Lung (tissue), 13 donors: ENCODE results near the gene SNIP1. TPM values are rescaled to one million over a fixed set of nuclear protein-coding genes. Genes with fewer than 3 reads are reported as not detected.

Experiments used
- ATAC-seq: fragments of 200-7000 bp; cut with Tn5 transposase; one replicate; pipeline ENCODE4 v1.9.1; 2020; ENCODE audit warnings: moderate number of reproducible peaks; ENCODE audit not compliant: insufficient read depth, low FRiP score
- DNase-seq, 3 donors: peaks; one replicate each; pipeline ENCODE4 v3.0.0-alpha.2; 2013 to 2017
- H3K27ac ChIP-seq, 2 donors: one replicate each; pipeline ENCODE4 v1.5.1; 2013; ENCODE audit warnings: mild to moderate bottlenecking in 2 of 2, moderate library complexity in 2 of 2, control low read depth in 1 of 2, inconsistent platforms in 1 of 2, low read depth in 1 of 2, low read length in 1 of 2
- H3K27me3 ChIP-seq, 3 donors: one replicate each; pipeline ENCODE4 v1.5.1; 2013; ENCODE audit warnings: low read length in 2 of 3; ENCODE audit not compliant: control insufficient read depth in 3 of 3, insufficient read depth in 3 of 3
- H3K36me3 ChIP-seq, 4 donors: one replicate each; pipeline ENCODE4 v1.5.1; 2013; ENCODE audit warnings: low read length in 4 of 4, mild to moderate bottlenecking in 1 of 4, moderate library complexity in 1 of 4; ENCODE audit not compliant: control insufficient read depth in 4 of 4, insufficient read depth in 4 of 4
- H3K4me1 ChIP-seq, 5 donors: one replicate each; pipeline ENCODE4 v1.5.1; 2013; ENCODE audit warnings: low read length in 5 of 5, mild to moderate bottlenecking in 2 of 5, moderate library complexity in 1 of 5; ENCODE audit not compliant: control insufficient read depth in 5 of 5, insufficient read depth in 5 of 5
- H3K4me3 ChIP-seq: one replicate; pipeline ENCODE4 v1.5.1; 2013; ENCODE audit warnings: mild to moderate bottlenecking, control low read depth, moderate library complexity
- H3K9ac ChIP-seq, 2 donors: one replicate each; pipeline ENCODE4 v1.5.1; 2013; ENCODE audit warnings: low read length in 2 of 2, control low read depth in 1 of 2; ENCODE audit not compliant: insufficient read depth in 1 of 2
- H3K9me3 ChIP-seq, 4 donors: one replicate each; pipeline ENCODE4 v1.5.1; 2013; ENCODE audit warnings: low read length in 3 of 4, mild to moderate bottlenecking in 1 of 4, moderate library complexity in 1 of 4; ENCODE audit not compliant: control insufficient read depth in 4 of 4, insufficient read depth in 3 of 4
- WGBS, 2 donors: extraction: QIAGEN DNeasy Blood & Tissue Kit; methylation state at CpG; one replicate each; pipeline ENCODE4 v1.1.7; 2013; 5-methylcytosine and 5-hydroxymethylcytosine counted together
- polyA plus RNA-seq, 2 donors: library from polyadenylated mRNA; stranded (reverse); fragments of 200-250 nt; gene quantifications; one replicate each; pipeline ENCODE4 v1.2.1, GENCODE V29; 2013
- small RNA-seq: library from RNA; depleted of rRNA; stranded (forward); fragments of <200 nt; gene quantifications from one replicate; pipeline ENCODE3, GENCODE V24; 2014; ENCODE audit warnings: low replicate concordance
- total RNA-seq, 2 donors: library from RNA; depleted of rRNA in 1 of 2; stranded (reverse); fragments of >200 nt in 1 of 2; gene quantifications; one replicate each; pipeline ENCODE4 v1.2.1, GENCODE V29; 2014 to 2021
- TF ChIP-seq, protein P1 (sequence below): IDR thresholded peaks from 2 replicates; pipeline ENCODE4 v1.5.1; 2012; ENCODE audit warnings: mild to moderate bottlenecking; ENCODE audit errors: control extremely low read depth, extremely low read depth
- donor health status: control.
- donor health status: control.
- donor health status: Bipolar disorder and iron deficiency.
- donor health status: healthy.
- donor health status: DM: yes; HTN: yes; CAD: no.

The SNIP1 gene
- total and polyA plus RNA-seq, 4 donors: 4.5 to 22.4 (median 9.8) TPM

DNA sequence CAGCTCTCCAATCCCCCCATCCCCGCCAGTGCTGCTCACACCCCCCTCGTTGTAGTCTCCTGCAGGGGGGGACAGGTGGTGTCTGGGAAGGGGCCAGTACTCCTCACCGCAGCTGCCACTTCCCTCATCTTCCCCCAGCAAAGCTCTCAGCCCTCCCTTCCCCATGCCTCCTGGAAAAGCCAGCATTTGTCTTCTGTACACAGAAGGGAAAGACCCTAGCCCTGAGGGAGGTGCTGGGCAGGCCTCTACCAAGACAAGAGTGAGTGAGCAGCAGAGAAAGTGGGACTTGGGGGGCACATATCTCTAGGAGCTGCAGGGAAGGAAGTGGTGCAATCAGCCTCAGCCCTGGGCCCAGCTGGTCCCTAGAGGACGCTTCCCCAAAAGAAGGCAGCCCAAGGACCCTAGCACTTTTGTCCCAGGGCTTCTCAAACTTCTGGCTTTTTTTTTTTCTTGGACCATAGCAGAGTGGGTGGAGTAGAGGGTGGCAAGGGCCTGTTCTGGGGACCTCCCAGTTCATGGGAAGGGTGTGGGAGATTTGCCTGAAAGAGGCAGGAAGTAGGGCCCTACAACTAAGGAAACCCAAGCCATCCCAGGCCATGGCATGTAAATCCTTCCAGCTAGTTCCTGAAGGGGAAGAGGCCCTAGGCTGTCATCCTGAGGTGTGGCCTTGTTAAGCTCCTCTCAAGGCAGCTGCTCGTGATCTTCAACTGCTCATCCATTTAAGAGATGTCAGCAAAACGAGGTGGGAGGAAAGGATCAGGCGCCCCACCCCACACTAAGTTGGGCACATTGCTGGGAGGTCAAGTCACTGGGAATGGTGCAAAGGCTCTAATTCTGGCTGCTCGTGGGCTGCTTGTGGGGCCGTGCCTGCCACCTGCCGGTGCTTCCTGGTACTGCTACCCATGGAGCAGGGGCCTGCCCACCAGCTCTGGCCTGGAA lies 67.1 kb downstream of the SNIP1 start:
- Histone ChIP-seq H3K27me3 (no peaks in the 10 kb centered on the region), H3K9ac (peak overlapping the region in 1 of 2 donors; percentile 16), H3K36me3 (peaks cover 6 to 29% (median 15%) of the 10 kb centered on the region in 4 donors), H3K4me1 (peaks cover 0 to 19% (median 6%) of the 10 kb centered on the region in 5 donors), H3K4me3 (no peak overlapping the region), H3K9me3 (no peaks in the 10 kb centered on the region), H3K27ac (peak overlapping the region; percentile 27 to 85)
- TF ChIP-seq, protein P1, sequence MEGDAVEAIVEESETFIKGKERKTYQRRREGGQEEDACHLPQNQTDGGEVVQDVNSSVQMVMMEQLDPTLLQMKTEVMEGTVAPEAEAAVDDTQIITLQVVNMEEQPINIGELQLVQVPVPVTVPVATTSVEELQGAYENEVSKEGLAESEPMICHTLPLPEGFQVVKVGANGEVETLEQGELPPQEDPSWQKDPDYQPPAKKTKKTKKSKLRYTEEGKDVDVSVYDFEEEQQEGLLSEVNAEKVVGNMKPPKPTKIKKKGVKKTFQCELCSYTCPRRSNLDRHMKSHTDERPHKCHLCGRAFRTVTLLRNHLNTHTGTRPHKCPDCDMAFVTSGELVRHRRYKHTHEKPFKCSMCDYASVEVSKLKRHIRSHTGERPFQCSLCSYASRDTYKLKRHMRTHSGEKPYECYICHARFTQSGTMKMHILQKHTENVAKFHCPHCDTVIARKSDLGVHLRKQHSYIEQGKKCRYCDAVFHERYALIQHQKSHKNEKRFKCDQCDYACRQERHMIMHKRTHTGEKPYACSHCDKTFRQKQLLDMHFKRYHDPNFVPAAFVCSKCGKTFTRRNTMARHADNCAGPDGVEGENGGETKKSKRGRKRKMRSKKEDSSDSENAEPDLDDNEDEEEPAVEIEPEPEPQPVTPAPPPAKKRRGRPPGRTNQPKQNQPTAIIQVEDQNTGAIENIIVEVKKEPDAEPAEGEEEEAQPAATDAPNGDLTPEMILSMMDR: peak; percentile 95
- ATAC-seq: peak; percentile 85
- WGBS, 2 donors: 13 to 16% methylated on average over 10 of the region's 10 CpGs
- DNase-seq: peak; percentile 74 to 76 (median 75)

DNA sequence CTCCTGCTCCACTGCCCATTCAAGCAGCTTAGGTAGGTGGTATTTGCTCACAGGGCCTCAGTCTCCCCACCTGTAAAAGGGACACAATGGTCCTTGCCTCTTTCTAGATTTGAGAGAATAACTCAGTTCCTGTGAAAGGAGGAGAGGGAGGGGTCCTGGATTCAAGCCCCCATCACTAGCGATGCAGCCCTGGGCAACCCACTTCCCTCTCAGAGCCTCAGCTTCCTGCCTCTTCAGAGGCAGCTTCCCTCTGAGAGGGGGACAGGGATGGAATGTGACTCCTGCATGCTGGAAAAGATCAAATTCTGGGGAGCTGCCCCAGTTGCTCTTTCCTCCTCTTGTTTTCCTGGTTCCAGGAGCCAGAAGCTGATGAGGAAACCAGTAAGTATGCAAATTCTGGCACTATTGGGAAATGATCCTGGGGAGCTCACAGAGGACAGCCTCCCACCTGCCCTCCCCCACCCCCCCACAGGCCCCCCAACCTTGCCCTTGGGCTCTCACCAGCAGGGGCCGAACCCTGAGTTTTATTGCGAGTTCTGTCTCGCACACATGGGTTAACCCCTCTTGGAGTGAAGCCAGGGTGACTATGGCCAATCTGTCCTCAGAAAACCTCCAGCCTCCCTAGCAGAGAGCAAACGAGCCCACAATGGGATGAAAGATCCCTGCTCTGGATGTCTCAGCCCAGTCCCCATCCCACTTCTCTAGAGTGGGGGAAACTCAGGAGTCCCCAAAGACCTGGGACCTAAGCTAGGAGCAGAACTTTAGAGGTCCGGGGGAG lies 68.0 kb downstream of the SNIP1 start:
- WGBS, 2 donors: 22 to 40% methylated on average over 6 of the region's 6 CpGs
- H3K27me3 ChIP-seq: no peaks in the 10 kb centered on the region
- DNase-seq: no peak
- peaks cover 6 to 37% (median 19%) of the 10 kb centered on the region in 4 donors for H3K36me3 ChIP-seq
- H3K9ac ChIP-seq: peak overlapping the region in 1 of 2 donors; percentile 16
- TF ChIP-seq, protein P1: no peak
- H3K27ac ChIP-seq: peak overlapping the region in 1 of 2 donors; percentile 85
- no peaks in the 10 kb centered on the region for H3K9me3 ChIP-seq
- no peak overlapping the region for H3K4me3 ChIP-seq
- no peak for ATAC-seq
- H3K4me1 ChIP-seq: peaks cover 0 to 19% (median 6%) of the 10 kb centered on the region in 5 donors

Small RNAs within 50 kb of the gene (small RNA-seq; reads per million reads assigned to genes)
- not detected for gene AL034379.1
- 0.13 reads per million for gene MIR5581

Other genes with a start within 250 kb of the SNIP1 start
- 10 to 100 TPM; 27.1 to 40.2 TPM for gene ZC3H12A, start 79.7 kb downstream of the SNIP1 start, total RNA-seq
- 100 to 1,000 TPM in 1 of 2 donors, 10 to 100 TPM in 1; 19.1 to 125 TPM for gene ZC3H12A, start 79.7 kb downstream of the SNIP1 start, polyA plus RNA-seq
- 10 to 100 TPM; 54.0 to 63.7 TPM for gene MEAF6, start 39.5 kb downstream of the SNIP1 start, total RNA-seq
- gene MEAF6, start 39.5 kb downstream of the SNIP1 start, polyA plus RNA-seq: 10 to 100 TPM; 36.9 to 68.2 TPM
- 10 to 100 TPM; 20.8 to 48.5 TPM for gene DNALI1, start 2.6 kb upstream of the SNIP1 start, total RNA-seq
- 10 to 100 TPM; 17.8 to 31.2 TPM for gene DNALI1, start 2.6 kb upstream of the SNIP1 start, polyA plus RNA-seq
- gene GNL2, start 41.6 kb upstream of the SNIP1 start, total RNA-seq: 10 to 100 TPM; 41.1 to 47.5 TPM
- gene GNL2, start 41.6 kb upstream of the SNIP1 start, polyA plus RNA-seq: 100 to 1,000 TPM in 1 of 2 donors, 10 to 100 TPM in 1; 39.3 to 148 TPM
- gene RSPO1, start 80.6 kb upstream of the SNIP1 start, total RNA-seq: 1 to 10 TPM in 1 of 2 donors, under 1 TPM in 1; 0.43 to 1.7 TPM
- gene RSPO1, start 80.6 kb upstream of the SNIP1 start, polyA plus RNA-seq: 1 to 10 TPM in 1 of 2 donors, under 1 TPM in 1; 0.93 to 1.4 TPM
- gene CDCA8, start 138.2 kb upstream of the SNIP1 start, total RNA-seq: 1 to 10 TPM in 1 of 2 donors, under 1 TPM in 1; 0.80 to 1.4 TPM
- gene CDCA8, start 138.2 kb upstream of the SNIP1 start, polyA plus RNA-seq: 1 to 10 TPM; 1.8 to 2.2 TPM
- 1 to 10 TPM in 1 of 2 donors, not detected in 1; 1.7 TPM for gene EPHA10, start 210.8 kb upstream of the SNIP1 start, total RNA-seq
- gene EPHA10, start 210.8 kb upstream of the SNIP1 start, polyA plus RNA-seq: under 1 TPM; 0.20 to 0.26 TPM
- 1 to 10 TPM; 2.3 to 8.1 TPM for gene MANEAL, start 239.6 kb upstream of the SNIP1 start, total RNA-seq
- gene MANEAL, start 239.6 kb upstream of the SNIP1 start, polyA plus RNA-seq: 1 to 10 TPM; 2.8 to 4.0 TPM